Activated CD8-positive, alpha-beta memory T cell treated with anti-CD3 and anti-CD28 coated beads for 48 hours (primary cell): ENCODE results near the gene BARHL1.

ENCODE experiments used
- DNase-seq, 3 experiments: peaks; one replicate each; pipeline ENCODE4 v3.0.0-alpha.2; 2020; ENCODE audit warnings: low read depth in 2 of 3, low spot score in 2 of 3

The BARHL1 gene

DNA sequence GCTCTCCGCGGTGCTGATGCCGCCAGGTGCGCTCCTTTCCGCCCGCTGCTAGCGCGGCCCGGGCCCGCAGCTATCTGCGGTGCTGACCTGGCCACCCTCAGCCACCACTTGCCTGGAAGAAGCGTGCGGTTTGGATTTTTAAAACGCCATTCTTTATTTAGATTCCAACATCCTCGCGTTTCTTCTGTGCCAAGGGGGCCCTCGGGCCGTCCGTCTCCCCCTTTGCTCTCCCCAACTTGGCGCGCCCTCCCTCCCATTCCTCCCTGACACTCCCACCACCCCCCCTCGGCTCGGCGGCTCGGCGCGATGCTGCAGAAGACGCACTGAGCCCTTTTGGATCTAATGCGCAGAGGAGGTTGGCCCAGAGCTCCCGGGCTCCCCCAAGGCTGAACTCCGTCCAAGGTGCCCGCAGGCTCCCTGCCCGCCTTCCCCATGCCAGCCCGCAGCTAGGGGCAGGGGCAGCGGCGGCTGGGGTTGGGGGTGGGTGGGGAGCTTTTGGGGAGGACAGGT, at the start of gene BARHL1:
Gene BARHL1, plus strand, starts transcription at position 331 of the 510 bp plus-strand sequence. CDS start 192 bp downstream, outside the sequence.
- no peak for DNase-seq

- no peak for DNase-seq
These were observed 47.6 kb upstream of the BARHL1 start for GRCh38 chr9:132534832-132535231.

GRCh38 chr9:132536124-132536523, 46.3 kb upstream of the BARHL1 start:
- DNase-seq = no peak

DNA sequence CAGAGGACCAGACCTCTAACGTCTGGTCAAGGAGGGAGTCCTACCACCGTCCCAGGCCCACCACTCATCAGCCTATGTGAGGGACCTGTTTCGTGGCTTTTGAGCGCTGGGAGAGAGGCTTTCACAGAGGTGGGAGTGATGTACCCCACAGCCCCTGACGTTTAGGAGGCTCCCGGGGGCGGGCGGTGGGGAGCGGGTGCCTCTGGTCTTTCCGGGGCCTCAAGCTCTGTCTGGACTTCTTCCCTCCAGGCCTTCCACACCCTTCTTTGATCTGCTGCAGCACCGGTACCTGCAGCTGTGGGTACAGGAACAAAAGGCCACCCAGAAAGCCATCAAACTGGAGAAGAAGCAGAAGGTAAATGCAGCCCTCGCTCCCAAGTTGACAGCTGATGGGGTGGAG, 45.1 kb upstream of the BARHL1 start:
- DNase-seq = no peak

DNA sequence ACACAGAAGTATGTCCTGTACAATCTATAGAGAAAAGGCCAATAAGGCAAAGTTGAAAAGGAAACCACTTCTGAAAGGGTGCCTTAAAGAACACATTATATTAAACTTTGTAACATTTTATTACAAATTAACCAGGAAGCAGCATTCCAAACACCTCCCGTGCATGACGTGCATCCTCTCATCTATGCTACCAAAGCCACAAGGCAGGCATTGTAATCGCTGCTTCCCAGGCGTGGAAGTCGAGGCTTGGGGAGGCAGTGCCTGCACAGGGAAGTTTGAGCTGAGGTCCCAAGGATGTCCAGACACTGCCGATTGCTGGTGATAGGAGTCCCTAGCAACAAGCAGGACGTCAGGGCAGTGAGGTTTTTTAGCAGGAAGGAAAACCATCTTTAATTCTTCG, 44.3 kb upstream of the BARHL1 start:
- DNase-seq = no peak

- no peak for DNase-seq
These were observed 43.3 kb upstream of the BARHL1 start for GRCh38 chr9:132539096-132539495.

DNA sequence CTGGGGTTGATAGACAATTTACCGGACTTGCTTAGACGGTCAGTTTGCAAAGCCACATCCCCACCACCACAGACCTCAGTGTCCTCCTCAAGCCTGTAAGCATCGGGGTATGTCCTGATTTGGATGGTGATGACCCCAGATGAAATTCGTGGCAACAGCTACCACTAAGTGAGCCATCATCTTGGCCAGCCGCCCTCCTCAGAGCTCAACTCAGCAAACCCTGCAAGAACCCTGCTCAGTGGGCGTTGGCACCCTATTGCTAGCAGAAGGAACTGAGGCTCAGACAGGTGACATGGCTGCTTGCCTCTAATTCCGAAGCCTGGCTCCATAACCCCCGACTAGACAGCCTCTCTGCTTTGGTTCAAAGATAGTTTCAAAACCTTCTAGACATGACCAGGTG, 41.4 kb upstream of the BARHL1 start:
- DNase-seq = no peak

DNA sequence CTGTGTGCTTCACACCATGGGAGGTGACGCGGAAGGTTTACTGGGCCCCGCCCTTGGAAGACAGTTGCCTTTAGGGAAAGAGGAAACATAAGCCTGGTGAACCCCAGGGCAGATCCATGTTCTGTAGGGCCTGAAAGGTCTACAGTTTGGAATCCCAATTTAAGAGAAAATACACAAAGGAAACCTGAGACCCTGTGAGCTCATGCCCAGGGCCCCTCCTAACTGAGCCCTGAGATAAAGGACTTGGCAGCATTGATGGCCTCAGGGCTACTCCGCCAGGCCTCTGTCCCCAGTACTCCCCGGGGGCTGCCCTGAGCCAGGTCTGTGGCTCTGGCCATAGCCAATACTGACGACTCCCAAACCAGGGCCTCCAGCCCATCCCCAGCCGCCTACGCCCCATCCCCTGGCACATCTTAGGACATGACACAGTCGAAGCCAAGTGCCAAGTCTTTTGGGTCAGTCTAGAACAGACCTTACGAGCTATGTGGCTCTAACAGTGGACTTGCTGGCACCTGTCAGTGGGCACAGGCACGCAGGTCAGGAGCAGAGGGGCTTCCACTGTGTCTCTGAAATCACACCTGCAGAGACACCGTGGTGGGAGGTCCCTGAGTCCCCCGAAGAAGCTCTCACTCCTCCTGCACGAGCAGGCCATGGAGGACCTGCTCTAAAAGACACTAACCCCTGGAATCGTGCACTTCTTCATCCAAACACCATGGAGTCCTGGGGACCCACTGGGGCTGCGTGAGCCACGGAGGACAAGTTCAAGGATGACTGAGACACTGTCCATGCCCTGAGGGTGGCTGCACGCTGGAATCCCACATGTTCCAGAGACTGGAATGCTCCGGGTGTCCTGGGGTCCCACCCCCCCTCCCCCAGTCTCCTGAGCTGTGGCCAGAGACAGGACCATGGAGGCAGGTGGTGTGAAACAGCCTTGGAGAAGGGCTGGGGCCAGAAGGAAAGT, 40.3 kb upstream of the BARHL1 start:
- no peak for DNase-seq

- no peak for DNase-seq
These were observed 39.2 kb upstream of the BARHL1 start for GRCh38 chr9:132543251-132543650.

GRCh38 chr9:132543960-132544359, 38.4 kb upstream of the BARHL1 start:
- no peak for DNase-seq

GRCh38 chr9:132545578-132545977, 36.8 kb upstream of the BARHL1 start:
- DNase-seq = no peak

- no peak for DNase-seq
These were observed 36.0 kb upstream of the BARHL1 start for GRCh38 chr9:132546148-132547051.

GRCh38 chr9:132547052-132547431, 35.4 kb upstream of the BARHL1 start:
- DNase-seq = no peak

DNA sequence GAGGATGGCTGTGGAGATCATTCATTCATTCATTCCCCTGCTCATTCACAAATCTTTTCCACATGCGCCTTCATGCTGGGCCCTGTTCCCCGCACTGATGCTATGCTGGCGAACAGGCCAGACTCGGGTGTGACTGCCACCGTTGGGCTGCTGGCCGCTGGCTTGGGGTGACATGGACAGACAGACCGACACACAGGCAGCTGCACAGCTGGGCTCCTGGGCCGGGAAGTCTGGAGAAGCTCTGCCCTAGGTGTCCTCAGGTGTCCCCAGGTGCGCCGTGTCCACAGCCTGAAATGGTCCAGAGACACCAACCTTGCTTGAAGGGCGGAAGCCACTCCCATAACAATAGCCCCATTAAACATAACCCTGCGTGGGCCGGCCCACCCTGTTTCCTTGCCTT, 35.0 kb upstream of the BARHL1 start:
- DNase-seq = no peak

- DNase-seq = no peak
These were observed 34.3 kb upstream of the BARHL1 start for GRCh38 chr9:132547976-132548730.

DNA sequence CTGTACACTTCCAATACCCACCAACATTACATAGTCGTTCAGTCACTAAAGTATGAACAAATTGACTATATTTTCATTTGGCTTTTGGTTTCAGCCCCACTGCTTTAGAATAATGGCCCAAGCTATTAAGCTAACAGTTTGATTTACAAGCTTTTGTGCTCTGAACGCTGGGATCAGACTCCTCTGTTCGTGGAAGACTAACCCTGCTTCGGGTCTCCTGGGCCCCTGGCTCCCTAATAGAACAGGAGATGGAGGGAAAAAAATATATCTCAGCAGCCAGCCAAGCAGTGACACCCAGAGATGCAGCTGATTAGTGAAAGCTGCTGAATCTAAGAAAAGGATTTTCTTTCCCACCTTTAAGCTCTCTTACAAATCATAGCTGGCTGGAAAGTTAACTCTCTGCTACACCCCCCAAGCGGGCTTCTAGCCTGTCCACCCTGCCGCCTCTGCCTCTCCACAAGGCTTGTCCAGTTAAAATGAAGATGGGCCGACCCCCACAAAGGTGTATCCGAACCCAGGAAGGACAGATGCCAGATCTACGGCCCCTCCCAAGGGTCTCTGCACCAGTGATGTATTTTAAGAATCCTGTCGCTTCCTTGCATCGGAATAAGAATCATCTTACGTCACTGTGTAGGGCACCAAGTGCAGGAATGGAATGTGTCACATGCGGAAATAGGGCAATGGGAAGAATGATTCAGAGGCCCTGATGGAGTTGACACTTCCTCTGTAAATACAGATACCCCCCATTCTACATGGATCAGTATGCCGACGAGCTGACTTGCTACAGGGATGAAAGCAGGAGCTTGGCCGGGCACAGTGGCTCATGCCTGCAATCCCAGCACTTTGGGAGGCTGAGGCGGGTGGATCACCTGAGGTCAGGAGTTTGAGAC, 33.4 kb upstream of the BARHL1 start:
- DNase-seq = no peak

GRCh38 chr9:132551556-132551955, 30.9 kb upstream of the BARHL1 start:
- DNase-seq = no peak

DNA sequence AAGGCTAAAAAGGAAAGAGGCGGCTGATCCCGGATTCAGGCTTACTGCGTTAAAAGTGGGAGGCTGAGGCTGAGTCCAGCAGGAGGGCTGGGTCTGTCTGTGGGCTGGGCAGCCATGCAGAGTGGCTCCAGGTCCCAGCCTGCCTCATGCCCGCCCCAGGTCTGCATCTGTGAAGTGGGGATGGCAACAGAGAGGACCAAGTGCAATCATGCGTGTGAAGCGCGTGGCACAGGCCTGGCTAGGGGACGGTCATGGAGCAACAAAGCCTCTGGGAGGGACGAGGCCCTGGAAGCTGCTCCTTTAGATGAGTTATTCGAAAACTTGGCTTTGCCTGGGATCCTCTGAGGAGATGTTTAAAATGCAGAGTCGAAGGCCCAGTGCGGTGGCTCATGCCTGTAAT, 30.4 kb upstream of the BARHL1 start:
- no peak for DNase-seq

- DNase-seq = no peak
These were observed 27.7 kb upstream of the BARHL1 start for GRCh38 chr9:132554755-132555154.

- DNase-seq = no peak
These were observed 26.9 kb upstream of the BARHL1 start for GRCh38 chr9:132555528-132555927.
